Measurements from ENCODE around the gene MINAR2.

Gene MINAR2

DNA sequence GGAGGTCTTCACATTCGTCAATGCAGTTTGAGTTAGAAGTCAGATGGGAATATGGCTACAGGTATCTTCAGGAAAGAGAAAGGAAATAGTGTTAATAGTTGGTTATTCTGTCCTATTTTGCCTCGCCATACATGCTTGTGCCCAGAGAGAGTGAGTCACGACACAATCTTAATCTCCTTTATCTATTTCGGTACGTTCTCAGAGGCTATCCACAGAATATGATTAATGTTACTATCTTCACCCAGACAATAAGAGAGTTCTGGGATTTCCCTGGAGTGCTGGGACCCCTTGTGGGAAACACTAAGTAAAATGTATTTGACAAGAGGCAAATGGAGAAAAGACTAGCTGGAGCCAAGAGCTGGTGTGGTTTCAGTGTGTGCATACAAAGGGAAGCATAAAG lies 25.5 kb downstream of the MINAR2 start:
- Histone ChIP-seq H3K36me3 (no peaks in the 10 kb centered on the region), H3K4me1 (ENCODE audit: control insufficient read depth in 1 of 2, insufficient read depth in 1 of 2, low read depth in 1 of 2, low read length in 1 of 2) (no peaks in the 10 kb centered on the region), H3K27ac (no peak overlapping the region), H3K27me3 (no peaks in the 10 kb centered on the region), H3K4me3 (ENCODE audit: low read depth in 1 of 2, low read length in 1 of 2) (no peak overlapping the region), H3K9me3 (no peaks in the 10 kb centered on the region)
- TF ChIP-seq, protein P1, sequence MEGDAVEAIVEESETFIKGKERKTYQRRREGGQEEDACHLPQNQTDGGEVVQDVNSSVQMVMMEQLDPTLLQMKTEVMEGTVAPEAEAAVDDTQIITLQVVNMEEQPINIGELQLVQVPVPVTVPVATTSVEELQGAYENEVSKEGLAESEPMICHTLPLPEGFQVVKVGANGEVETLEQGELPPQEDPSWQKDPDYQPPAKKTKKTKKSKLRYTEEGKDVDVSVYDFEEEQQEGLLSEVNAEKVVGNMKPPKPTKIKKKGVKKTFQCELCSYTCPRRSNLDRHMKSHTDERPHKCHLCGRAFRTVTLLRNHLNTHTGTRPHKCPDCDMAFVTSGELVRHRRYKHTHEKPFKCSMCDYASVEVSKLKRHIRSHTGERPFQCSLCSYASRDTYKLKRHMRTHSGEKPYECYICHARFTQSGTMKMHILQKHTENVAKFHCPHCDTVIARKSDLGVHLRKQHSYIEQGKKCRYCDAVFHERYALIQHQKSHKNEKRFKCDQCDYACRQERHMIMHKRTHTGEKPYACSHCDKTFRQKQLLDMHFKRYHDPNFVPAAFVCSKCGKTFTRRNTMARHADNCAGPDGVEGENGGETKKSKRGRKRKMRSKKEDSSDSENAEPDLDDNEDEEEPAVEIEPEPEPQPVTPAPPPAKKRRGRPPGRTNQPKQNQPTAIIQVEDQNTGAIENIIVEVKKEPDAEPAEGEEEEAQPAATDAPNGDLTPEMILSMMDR (IDR thresholded peaks at IDR 0.05), result no peak

DNA sequence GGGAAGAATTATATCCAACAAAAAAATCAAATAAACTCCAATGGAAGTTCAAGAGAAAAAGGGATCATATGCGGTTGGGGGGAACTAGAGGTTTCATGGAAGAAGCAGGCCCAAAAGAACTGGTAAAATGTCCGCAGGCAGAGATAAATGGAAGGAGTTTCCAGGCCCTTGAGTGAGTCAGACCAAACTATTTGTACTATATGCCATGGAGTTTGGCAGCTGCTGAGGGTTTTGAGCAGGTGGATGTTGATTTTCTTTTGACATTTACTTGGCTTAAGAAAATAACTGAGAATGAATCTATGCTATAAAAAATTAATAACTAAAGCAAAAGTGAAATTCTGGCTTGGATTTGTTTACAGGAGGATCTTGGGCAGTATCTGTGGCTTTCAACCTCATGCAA lies 33.7 kb downstream of the MINAR2 start:
- Histone ChIP-seq H3K27ac (no peak overlapping the region), H3K4me3 (ENCODE audit: low read depth in 1 of 2, low read length in 1 of 2) (no peak overlapping the region), H3K27me3 (no peaks in the 10 kb centered on the region), H3K9me3 (no peaks in the 10 kb centered on the region), H3K36me3 (no peaks in the 10 kb centered on the region), H3K4me1 (ENCODE audit: control insufficient read depth in 1 of 2, insufficient read depth in 1 of 2, low read depth in 1 of 2, low read length in 1 of 2) (no peaks in the 10 kb centered on the region)
- TF ChIP-seq, protein P1 (IDR thresholded peaks at IDR 0.05), result no peak

DNA sequence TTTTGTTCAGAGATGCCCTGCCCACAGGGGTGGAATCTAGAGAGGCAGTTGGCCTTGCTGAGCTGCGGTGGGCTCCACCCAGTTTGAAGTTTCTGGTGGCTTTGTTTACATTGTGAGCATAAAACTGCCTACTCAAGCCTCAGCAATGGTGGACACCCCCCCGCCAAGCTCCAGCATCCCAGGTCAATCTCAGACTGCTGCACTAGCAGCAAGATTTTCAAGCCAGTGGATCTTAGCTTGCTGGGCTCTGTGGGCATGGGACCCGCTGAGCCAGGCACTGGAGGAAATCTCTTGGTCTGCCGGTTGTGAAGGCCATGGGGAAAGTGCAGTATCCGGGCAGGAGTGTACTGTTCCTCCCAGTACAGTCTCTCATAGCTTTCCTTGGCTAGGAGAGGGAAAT lies 55.5 kb downstream of the MINAR2 start:
- H3K36me3 ChIP-seq, result no peaks in the 10 kb centered on the region
- H3K9me3 ChIP-seq, result no peaks in the 10 kb centered on the region
- H3K4me1 ChIP-seq (ENCODE audit: control insufficient read depth in 1 of 2, insufficient read depth in 1 of 2, low read depth in 1 of 2, low read length in 1 of 2), result no peaks in the 10 kb centered on the region
- H3K4me3 ChIP-seq (ENCODE audit: low read depth in 1 of 2, low read length in 1 of 2), result no peak overlapping the region
- H3K27ac ChIP-seq, result no peak overlapping the region
- H3K27me3 ChIP-seq, result no peaks in the 10 kb centered on the region
- TF ChIP-seq, protein P1 (IDR thresholded peaks at IDR 0.05), result no peak

DNA sequence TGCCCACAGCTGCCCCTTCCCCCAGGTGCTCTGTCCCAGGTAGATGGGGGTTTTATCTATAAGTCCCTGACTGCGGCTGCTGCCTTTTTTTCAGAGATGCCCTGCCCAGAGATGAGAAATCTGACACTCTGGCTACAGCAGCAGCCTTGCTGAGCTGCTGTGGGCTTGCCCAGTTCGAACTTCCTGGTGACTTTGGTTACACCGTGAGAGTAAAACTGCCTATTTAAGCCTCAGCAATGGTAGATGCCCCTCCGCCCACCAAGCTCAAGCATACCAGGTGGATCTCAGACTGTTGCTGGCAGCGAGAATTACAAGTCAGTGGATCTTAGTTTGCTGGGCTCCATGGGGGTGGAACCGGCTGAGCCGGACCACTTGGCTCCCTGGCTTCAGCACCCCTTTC lies 56.8 kb downstream of the MINAR2 start:
- Histone ChIP-seq H3K4me1 (ENCODE audit: control insufficient read depth in 1 of 2, insufficient read depth in 1 of 2, low read depth in 1 of 2, low read length in 1 of 2) (no peaks in the 10 kb centered on the region), H3K4me3 (ENCODE audit: low read depth in 1 of 2, low read length in 1 of 2) (no peak overlapping the region), H3K9me3 (no peaks in the 10 kb centered on the region), H3K36me3 (no peaks in the 10 kb centered on the region), H3K27me3 (no peaks in the 10 kb centered on the region), H3K27ac (no peak overlapping the region)
- TF ChIP-seq, protein P1 (IDR thresholded peaks at IDR 0.05), result no peak

DNA sequence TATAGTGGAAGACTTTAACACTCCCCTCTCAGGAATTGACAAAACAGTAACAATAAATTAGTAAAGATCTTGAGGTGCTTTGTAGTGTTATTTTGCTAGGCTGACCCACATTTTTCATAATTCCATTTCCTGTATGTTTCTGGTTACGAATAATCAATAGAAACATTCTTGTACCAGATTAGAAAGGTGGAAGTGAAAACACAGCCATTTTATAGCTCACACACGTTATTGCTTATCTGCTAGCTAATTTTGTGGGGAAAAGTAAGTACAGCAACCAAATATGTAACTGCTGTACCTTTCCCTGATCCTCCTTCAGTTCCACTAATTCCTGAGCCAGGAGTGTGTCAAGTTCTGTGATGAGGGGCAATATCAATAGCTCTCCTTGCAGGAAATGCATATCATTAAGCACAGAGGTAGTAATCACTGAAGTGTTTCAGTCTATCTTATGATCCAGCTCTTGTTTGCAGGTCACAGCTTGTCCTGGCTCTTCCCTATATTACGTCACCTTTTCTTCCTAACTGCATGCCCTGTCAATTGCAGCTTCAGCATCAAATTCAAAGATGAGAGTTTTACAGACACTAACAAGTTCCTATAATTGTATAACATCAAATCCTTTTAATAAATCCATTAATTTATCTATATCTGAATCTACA lies 59.4 kb downstream of the MINAR2 start:
- Histone ChIP-seq H3K4me3 (ENCODE audit: low read depth in 1 of 2, low read length in 1 of 2) (no peak overlapping the region), H3K36me3 (no peaks in the 10 kb centered on the region), H3K4me1 (ENCODE audit: control insufficient read depth in 1 of 2, insufficient read depth in 1 of 2, low read depth in 1 of 2, low read length in 1 of 2) (no peaks in the 10 kb centered on the region), H3K27me3 (no peaks in the 10 kb centered on the region), H3K9me3 (no peaks in the 10 kb centered on the region), H3K27ac (no peak overlapping the region)
- TF ChIP-seq, protein P1 (IDR thresholded peaks at IDR 0.05), result no peak
